Measurements from ENCODE around the gene B3GNT8. TPM values are rescaled to one million over a fixed set of nuclear protein-coding genes. Genes with fewer than 3 reads are reported as not detected.
"Not testable (repeated sequence)": the region's sequence is repeated elsewhere in the genome, so short reads cannot be mapped to it uniquely, and the experiment has no call there.

Gene B3GNT8
- total and polyA plus RNA-seq, 12 donors = 3.3 to 13.3 (median 8.8) TPM

DNA sequence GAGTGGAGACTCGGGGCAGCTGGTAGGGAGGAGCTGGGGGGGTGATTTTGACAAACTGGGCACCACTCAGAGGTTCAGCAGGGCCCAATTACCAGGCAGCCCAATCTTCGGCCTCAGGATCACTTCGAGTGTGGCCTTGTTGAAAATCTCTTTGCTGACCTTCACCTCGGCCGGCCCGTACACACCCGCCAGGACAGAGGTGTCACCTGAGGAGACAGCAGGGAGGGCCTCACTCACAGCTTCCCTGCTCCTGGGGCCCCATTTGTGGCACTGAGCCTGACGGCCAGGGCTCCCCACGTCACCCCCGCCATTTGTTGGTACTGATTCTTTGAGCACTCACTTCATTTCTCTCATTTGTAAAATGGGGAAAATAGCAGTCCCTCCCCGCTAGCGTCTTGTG lies 34.4 kb downstream of the B3GNT8 start:
- Histone ChIP-seq H3K9me3 (no peaks in the 10 kb centered on the region), H3K4me1 (peaks cover 3 to 15% (median 12%) of the 10 kb centered on the region in 9 donors), H3K4me3 (no peak overlapping the region), H3K27me3 (no peaks in the 10 kb centered on the region), H3K27ac (no peak overlapping the region), H3K36me3 (peaks cover 0 to 46% (median 15%) of the 10 kb centered on the region in 9 donors)
- ATAC-seq (no peak), DNase-seq (no peak)
- intact Hi-C loops (cut with DNase I) = loop anchor here in 1 of 10 donors (5.0 kb wide), 1 partner anchor 35 kb away; no protein-coding TSS in a partner anchor
- TF ChIP-seq, protein P1, sequence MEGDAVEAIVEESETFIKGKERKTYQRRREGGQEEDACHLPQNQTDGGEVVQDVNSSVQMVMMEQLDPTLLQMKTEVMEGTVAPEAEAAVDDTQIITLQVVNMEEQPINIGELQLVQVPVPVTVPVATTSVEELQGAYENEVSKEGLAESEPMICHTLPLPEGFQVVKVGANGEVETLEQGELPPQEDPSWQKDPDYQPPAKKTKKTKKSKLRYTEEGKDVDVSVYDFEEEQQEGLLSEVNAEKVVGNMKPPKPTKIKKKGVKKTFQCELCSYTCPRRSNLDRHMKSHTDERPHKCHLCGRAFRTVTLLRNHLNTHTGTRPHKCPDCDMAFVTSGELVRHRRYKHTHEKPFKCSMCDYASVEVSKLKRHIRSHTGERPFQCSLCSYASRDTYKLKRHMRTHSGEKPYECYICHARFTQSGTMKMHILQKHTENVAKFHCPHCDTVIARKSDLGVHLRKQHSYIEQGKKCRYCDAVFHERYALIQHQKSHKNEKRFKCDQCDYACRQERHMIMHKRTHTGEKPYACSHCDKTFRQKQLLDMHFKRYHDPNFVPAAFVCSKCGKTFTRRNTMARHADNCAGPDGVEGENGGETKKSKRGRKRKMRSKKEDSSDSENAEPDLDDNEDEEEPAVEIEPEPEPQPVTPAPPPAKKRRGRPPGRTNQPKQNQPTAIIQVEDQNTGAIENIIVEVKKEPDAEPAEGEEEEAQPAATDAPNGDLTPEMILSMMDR (IDR thresholded peaks at IDR 0.05) = no peak
- WGBS, 2 donors = 68 to 74% methylated on average over 12 of the region's 12 CpGs

DNA sequence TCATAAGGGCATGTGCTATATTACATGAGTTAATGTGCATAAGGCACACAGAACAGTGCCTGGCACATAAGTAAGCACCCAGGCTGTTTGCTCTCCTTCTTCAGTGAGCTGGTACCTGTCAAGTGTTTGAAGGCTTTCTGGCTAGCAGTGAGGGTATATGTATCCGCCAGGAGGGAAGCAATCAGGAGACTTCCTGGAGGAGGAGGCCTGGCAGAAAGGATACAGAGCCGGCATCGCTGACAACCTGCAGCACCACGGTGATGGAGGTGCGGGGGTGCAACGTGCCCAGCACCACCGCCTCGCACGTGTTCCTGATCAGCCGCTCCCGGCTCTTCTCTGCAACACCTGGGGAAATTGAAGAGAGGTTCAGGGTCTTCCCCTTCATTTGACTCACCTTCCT lies 35.6 kb downstream of the B3GNT8 start:
- Histone ChIP-seq H3K27me3 (no peaks in the 10 kb centered on the region), H3K36me3 (peaks cover 0 to 58% (median 20%) of the 10 kb centered on the region in 9 donors), H3K9me3 (no peaks in the 10 kb centered on the region), H3K4me3 (no peak overlapping the region), H3K27ac (no peak overlapping the region), H3K4me1 (peaks cover 0 to 10% (median 8%) of the 10 kb centered on the region in 9 donors)
- intact Hi-C loops (cut with DNase I) = loop anchor here in 1 of 10 donors (5.0 kb wide), 1 partner anchor 34 kb away; no protein-coding TSS in a partner anchor
- TF ChIP-seq, protein P1 (IDR thresholded peaks at IDR 0.05) = no peak
- DNase-seq = no peak
- WGBS, 2 donors = 88 to 93% methylated on average over 11 of the region's 11 CpGs
- ATAC-seq = no peak

DNA sequence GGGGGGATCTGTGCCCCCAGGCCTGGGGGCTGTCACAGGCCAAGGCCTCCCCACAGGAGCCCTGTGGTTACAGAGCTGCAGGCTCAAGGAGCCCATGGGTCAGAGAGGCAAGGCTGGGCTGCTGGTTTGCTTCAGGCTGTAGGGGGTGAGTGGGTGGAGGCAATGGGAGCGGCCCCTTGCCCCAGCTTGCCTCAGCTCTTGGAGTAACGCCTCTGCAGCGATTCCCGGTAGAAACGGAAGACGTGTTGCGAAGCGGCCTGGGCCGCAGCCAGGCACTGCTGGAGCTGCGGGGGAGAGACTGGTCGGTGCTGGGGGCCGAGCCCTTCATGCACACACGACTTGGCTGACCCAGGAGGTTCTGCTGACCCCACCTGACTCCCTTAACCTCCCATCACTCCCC lies 40.7 kb downstream of the B3GNT8 start:
- intact Hi-C loops (cut with DNase I) = no loop called here

DNA sequence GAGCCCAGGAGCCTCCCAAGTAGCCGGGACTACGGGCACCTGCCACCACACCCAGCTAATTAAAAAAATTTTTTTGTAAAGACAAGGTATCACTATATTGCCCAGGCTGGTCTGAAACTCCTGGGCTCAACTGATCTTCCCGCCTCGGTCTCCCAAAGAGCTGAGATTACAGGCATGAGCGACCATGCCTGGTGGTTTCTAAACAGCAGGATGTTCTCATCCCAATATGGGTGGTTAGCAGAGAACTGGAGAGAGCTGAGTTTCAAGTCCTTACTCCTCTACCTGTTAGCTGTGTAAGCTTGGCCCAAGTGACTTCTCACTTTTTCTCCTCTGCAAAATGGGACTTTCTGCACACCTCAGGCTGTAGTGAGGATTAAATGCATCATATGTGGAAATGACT lies 42.8 kb downstream of the B3GNT8 start:
- H3K4me3 ChIP-seq = no peak overlapping the region
- no peaks in the 10 kb centered on the region for H3K9me3 ChIP-seq
- TF ChIP-seq, protein P1 (IDR thresholded peaks at IDR 0.05) = no peak
- WGBS, 2 donors = 90 to 93% methylated on average over 5 of the region's 5 CpGs
- H3K36me3 ChIP-seq = peaks cover 0 to 62% (median 6%) of the 10 kb centered on the region in 9 donors
- no peaks in the 10 kb centered on the region for H3K27me3 ChIP-seq
- peaks cover 0 to 12% (median 0%) of the 10 kb centered on the region in 9 donors for H3K4me1 ChIP-seq
- no peak overlapping the region for H3K27ac ChIP-seq
- DNase-seq (no peak), ATAC-seq (no peak)
- intact Hi-C loops (cut with DNase I) = no loop called here

More for the DNA sequence above, 40.7 kb downstream of the B3GNT8 start:
- Histone ChIP-seq H3K27ac (no peak overlapping the region), H3K27me3 (no peaks in the 10 kb centered on the region), H3K9me3 (no peaks in the 10 kb centered on the region), H3K4me3 (no peak overlapping the region), H3K4me1 (no peaks in the 10 kb centered on the region), H3K36me3 (peaks cover 0 to 83% (median 19%) of the 10 kb centered on the region in 9 donors)
- ATAC-seq = peak in 5 of 8 donors; percentile 16 to 65 (median 33)
- WGBS, 2 donors = 85 to 86% methylated on average over 13 of the region's 13 CpGs
- TF ChIP-seq, protein P1 (IDR thresholded peaks at IDR 0.05) = no peak
- no peak for DNase-seq

DNA sequence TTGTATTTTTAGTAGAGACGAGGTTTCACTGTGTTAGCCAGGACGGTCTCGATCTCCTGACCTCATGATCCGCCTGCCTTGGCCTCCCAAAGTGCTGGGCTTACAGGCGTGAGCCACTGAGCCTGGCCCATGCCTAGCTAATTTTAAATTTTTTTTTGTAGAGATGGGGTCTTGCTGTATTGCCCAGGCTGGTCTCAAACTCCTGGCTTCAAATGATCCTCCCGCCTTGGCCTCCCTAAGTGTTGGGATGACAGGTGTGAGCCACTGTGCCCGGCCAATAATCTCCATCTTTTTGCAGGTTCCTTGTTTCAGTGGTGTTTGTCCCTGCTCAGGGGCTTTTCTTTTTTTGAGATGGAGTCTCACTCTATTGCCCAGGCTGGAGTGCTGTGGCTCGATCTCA lies 45.6 kb downstream of the B3GNT8 start:
- H3K9me3 ChIP-seq; ATAC-seq; H3K4me3 ChIP-seq; intact Hi-C loops (cut with DNase I); H3K27ac ChIP-seq; H3K27me3 ChIP-seq; DNase-seq: not testable (repeated sequence)
- H3K4me1 ChIP-seq = peaks cover 0 to 34% (median 2%) of the 10 kb centered on the region in 9 donors
- 95 to 98% methylated on average over 8 of the region's 8 CpGs for WGBS, 2 donors
- H3K36me3 ChIP-seq = peaks cover 0 to 35% (median 0%) of the 10 kb centered on the region in 9 donors
